NCI-H345 treated with DMSO at 0.1 percent for 48 hours (cell line): Measurements from ENCODE around the gene GAS7.

ENCODE experiments used
- DNase-seq: peaks from one replicate; lab custom pipeline; 2025; ENCODE audit not compliant: unreplicated experiment; lab: John Stamatoyannopoulos, UW

GAS7 gene

GRCh38 chr17:9987779-9988585, 210.4 kb downstream of the GAS7 start:
- DNase-seq, result no peak

- no peak for DNase-seq
Measured at GRCh38 chr17:9986754-9987382, 211.5 kb downstream of the GAS7 start.

GRCh38 chr17:9985646-9986045, 212.8 kb downstream of the GAS7 start:
- DNase-seq, result no peak

GRCh38 chr17:9984768-9985167, 213.6 kb downstream of the GAS7 start:
- DNase-seq, result no peak

- DNase-seq, result no peak
Measured at GRCh38 chr17:9982159-9982558, 216.2 kb downstream of the GAS7 start.

- DNase-seq, result no peak
Measured at GRCh38 chr17:9981344-9981915, 217.0 kb downstream of the GAS7 start.

GRCh38 chr17:9979463-9979995, 218.9 kb downstream of the GAS7 start:
- DNase-seq, result no peak

- no peak for DNase-seq
Measured at GRCh38 chr17:9977180-9977575, 221.2 kb downstream of the GAS7 start.

GRCh38 chr17:9976283-9977179, 221.9 kb downstream of the GAS7 start:
- DNase-seq, result no peak

GRCh38 chr17:9974448-9975381, 223.7 kb downstream of the GAS7 start:
- no peak for DNase-seq

GRCh38 chr17:9973669-9974447, 224.5 kb downstream of the GAS7 start:
- DNase-seq, result no peak

- no peak for DNase-seq
Measured at GRCh38 chr17:9971991-9972390, 226.4 kb downstream of the GAS7 start.

- DNase-seq, result no peak
Measured at GRCh38 chr17:9969301-9969935, 229.0 kb downstream of the GAS7 start.

- no peak for DNase-seq
Measured at GRCh38 chr17:9968881-9969280, 229.5 kb downstream of the GAS7 start.

GRCh38 chr17:9968008-9968407, 230.4 kb downstream of the GAS7 start:
- DNase-seq, result no peak

GRCh38 chr17:9959377-9959981, 238.9 kb downstream of the GAS7 start:
- no peak for DNase-seq

- no peak for DNase-seq
Measured at GRCh38 chr17:9958586-9959281, 239.7 kb downstream of the GAS7 start.

GRCh38 chr17:9957244-9957643, 241.2 kb downstream of the GAS7 start:
- DNase-seq, result no peak
